Measurements from ENCODE around the gene LCN1. TPM values are rescaled to one million over a fixed set of nuclear protein-coding genes. Genes with fewer than 3 reads are reported as not detected.
"Not testable (repeated sequence)": the region's sequence is repeated elsewhere in the genome, so short reads cannot be mapped to it uniquely, and the experiment has no call there.

LCN1 gene
- total RNA-seq, 1 donor from 2014 or later = not detected

- H3K4me3 Mint-ChIP-seq (ENCODE audit: unreplicated experiment) = no peak overlapping the region
- DNase-seq = no peak
- H3K27me3 Mint-ChIP-seq (ENCODE audit: unreplicated experiment) = peaks cover 7% of the 10 kb centered on the region
These were observed 3.1 kb downstream of the LCN1 start for GRCh38 chr9:135524130-135524861.

GRCh38 chr9:135525241-135526088, 4.2 kb downstream of the LCN1 start:
- TF ChIP-seq CTCF (IDR thresholded peaks at IDR 0.05; ENCODE audit: partially characterized antibody, unreplicated experiment) = no peak
- Mint-ChIP-seq H3K27ac (ENCODE audit: unreplicated experiment) (no peak overlapping the region), H3K4me3 (ENCODE audit: unreplicated experiment) (no peak overlapping the region), H3K27me3 (ENCODE audit: unreplicated experiment) (peaks cover 2% of the 10 kb centered on the region), H3K36me3 (ENCODE audit: unreplicated experiment) (no peaks in the 10 kb centered on the region), H3K9me3 (ENCODE audit: unreplicated experiment) (no peaks in the 10 kb centered on the region), H3K4me1 (ENCODE audit: low read depth, unreplicated experiment) (no peaks in the 10 kb centered on the region)
- DNase-seq = no peak

More at GRCh38 chr9:135524130-135524861, 3.1 kb downstream of the LCN1 start:
- TF ChIP-seq CTCF (IDR thresholded peaks at IDR 0.05; ENCODE audit: partially characterized antibody, unreplicated experiment) = no peak
- Mint-ChIP-seq H3K36me3 (ENCODE audit: unreplicated experiment) (peaks cover 5% of the 10 kb centered on the region), H3K9me3 (ENCODE audit: unreplicated experiment) (peaks cover 5% of the 10 kb centered on the region), H3K27ac (ENCODE audit: unreplicated experiment) (no peak overlapping the region), H3K4me1 (ENCODE audit: low read depth, unreplicated experiment) (no peaks in the 10 kb centered on the region)

GRCh38 chr9:135526089-135526729, 5.0 kb downstream of the LCN1 start:
- DNase-seq = no peak
- Mint-ChIP-seq H3K4me3 (ENCODE audit: unreplicated experiment) (no peak overlapping the region), H3K36me3 (ENCODE audit: unreplicated experiment) (no peaks in the 10 kb centered on the region), H3K27me3 (ENCODE audit: unreplicated experiment) (peaks cover 2% of the 10 kb centered on the region), H3K9me3 (ENCODE audit: unreplicated experiment) (no peaks in the 10 kb centered on the region), H3K4me1 (ENCODE audit: low read depth, unreplicated experiment) (no peaks in the 10 kb centered on the region), H3K27ac (ENCODE audit: unreplicated experiment) (no peak overlapping the region)
- no peak for TF ChIP-seq CTCF (IDR thresholded peaks at IDR 0.05; ENCODE audit: partially characterized antibody, unreplicated experiment)

GRCh38 chr9:135526730-135527571, 5.7 kb downstream of the LCN1 start:
- TF ChIP-seq CTCF (IDR thresholded peaks at IDR 0.05; ENCODE audit: partially characterized antibody, unreplicated experiment) = no peak
- Mint-ChIP-seq H3K27ac (ENCODE audit: unreplicated experiment) (no peak overlapping the region), H3K4me3 (ENCODE audit: unreplicated experiment) (no peak overlapping the region), H3K27me3 (ENCODE audit: unreplicated experiment) (peaks cover 2% of the 10 kb centered on the region), H3K36me3 (ENCODE audit: unreplicated experiment) (no peaks in the 10 kb centered on the region), H3K9me3 (ENCODE audit: unreplicated experiment) (no peaks in the 10 kb centered on the region), H3K4me1 (ENCODE audit: low read depth, unreplicated experiment) (no peaks in the 10 kb centered on the region)
- peak; percentile 25 for DNase-seq

GRCh38 chr9:135528842-135529435, 7.7 kb downstream of the LCN1 start:
- H3K27me3 Mint-ChIP-seq (ENCODE audit: unreplicated experiment); H3K4me1 Mint-ChIP-seq (ENCODE audit: low read depth, unreplicated experiment); H3K27ac Mint-ChIP-seq (ENCODE audit: unreplicated experiment); DNase-seq; H3K36me3 Mint-ChIP-seq (ENCODE audit: unreplicated experiment); H3K4me3 Mint-ChIP-seq (ENCODE audit: unreplicated experiment); H3K9me3 Mint-ChIP-seq (ENCODE audit: unreplicated experiment): not testable (repeated sequence)
